Dendritic cell treated with granulocyte-macrophage colony-stimulating factor and Interleukin-4, amounts not matched to agents 40 ng/mL and 50 ng/mL, for 4 days (primary cell): ENCODE data around the gene FGD6.
A peak's percentile ranks its signal among the peaks of the same experiment; 100 is the strongest.
"Not testable (repeated sequence)": the region's sequence is repeated elsewhere in the genome, so short reads cannot be mapped to it uniquely, and the experiment has no call there.

ENCODE experiments used
- H3K27ac Mint-ChIP-seq: one replicate; pipeline ENCODE4 v1.8.0; 2022; ENCODE audit warnings: mild to moderate bottlenecking, mixed read lengths
- H3K27me3 Mint-ChIP-seq: one replicate; pipeline ENCODE4 v1.8.0; 2022; ENCODE audit warnings: mild to moderate bottlenecking, mixed read lengths
- H3K36me3 Mint-ChIP-seq: one replicate; pipeline ENCODE4 v1.8.0; 2022; ENCODE audit warnings: low read depth, mixed read lengths
- H3K4me1 Mint-ChIP-seq: one replicate; pipeline ENCODE4 v1.8.0; 2022; ENCODE audit warnings: low read depth, mixed read lengths
- H3K4me3 Mint-ChIP-seq: one replicate; pipeline ENCODE4 v1.8.0; 2022; ENCODE audit warnings: mild to moderate bottlenecking, moderate library complexity, mixed read lengths
- H3K9me3 Mint-ChIP-seq: one replicate; pipeline ENCODE4 v1.8.0; 2022; ENCODE audit warnings: mixed read lengths
- intact Hi-C: fragments of 100-400 bp; cut with micrococcal nuclease; formaldehyde crosslinking; loops from one replicate; pipeline ENCODE4 v1.15.0; 2022

The FGD6 gene

DNA sequence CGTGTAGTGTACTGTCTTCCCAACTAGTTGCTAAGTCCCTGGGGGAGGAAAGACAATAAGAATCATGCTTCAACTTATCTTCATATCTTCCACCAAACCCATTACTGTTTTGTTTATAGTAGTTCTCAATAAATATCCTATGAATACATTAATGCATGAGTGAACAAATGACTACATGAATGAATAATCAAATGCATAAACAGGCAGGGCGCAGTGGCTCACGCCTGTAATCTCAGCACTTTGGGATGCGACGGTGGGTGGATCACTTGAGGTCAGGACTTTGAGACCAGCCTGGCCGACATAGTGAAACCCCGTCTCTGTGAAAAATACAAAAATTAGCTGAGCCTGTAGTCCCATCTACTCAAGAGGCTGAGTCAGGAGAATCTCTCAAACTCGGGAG is 111.7 kb downstream of the FGD6 start:
- intact Hi-C loops, result no loop called here
- Mint-ChIP-seq H3K4me3 (no peak overlapping the region), H3K4me1 (peaks cover 8% of the 10 kb centered on the region), H3K27ac (no peak overlapping the region), H3K27me3 (no peaks in the 10 kb centered on the region), H3K36me3 (peaks cover 68% of the 10 kb centered on the region), H3K9me3 (no peaks in the 10 kb centered on the region)

- intact Hi-C loops, result no loop called here
- no peaks in the 10 kb centered on the region for H3K27me3 Mint-ChIP-seq
- H3K4me1 Mint-ChIP-seq, result peaks cover 8% of the 10 kb centered on the region
- H3K36me3 Mint-ChIP-seq, result peaks cover 72% of the 10 kb centered on the region
- no peak overlapping the region for H3K27ac Mint-ChIP-seq
- no peaks in the 10 kb centered on the region for H3K9me3 Mint-ChIP-seq
- H3K4me3 Mint-ChIP-seq, result no peak overlapping the region
These were observed 112.3 kb downstream of the FGD6 start for GRCh38 chr12:95104919-95105452.

DNA sequence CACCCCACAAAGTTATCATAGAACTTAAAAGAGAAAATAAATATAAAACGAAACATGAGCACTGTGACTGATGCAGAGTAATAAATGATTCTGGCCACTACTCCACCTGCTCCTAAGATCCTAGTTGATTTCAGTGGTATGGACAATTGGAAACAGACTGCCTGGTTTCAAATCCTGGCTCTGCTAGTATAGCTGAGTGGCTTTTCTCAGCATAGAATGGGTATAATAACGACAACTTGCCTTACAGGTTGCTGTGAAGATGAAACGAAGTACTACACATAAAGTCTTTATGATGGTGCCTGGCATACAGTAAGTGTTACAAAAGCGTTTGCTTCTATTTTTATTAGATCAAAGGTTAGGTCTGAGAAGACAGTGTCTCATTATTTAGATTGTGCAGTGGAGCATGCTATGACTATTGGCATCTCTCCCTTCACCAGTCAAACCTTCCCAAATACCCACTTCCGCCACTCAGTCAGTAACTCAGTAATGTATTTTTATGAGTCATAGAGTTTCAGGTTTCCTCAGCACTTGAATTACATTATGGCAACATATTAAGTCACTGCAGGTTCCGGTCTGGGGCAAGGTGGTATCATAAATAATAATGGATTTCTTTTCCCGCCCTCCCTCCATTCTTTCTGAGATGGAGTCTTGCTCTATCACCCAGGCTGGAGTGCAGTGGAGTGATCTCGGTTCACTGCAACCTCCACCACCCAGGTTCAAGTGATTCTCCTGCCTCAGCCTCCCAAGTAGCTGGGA is 114.2 kb downstream of the FGD6 start:
- Mint-ChIP-seq H3K9me3 (no peaks in the 10 kb centered on the region), H3K4me1 (peaks cover 8% of the 10 kb centered on the region), H3K36me3 (peaks cover 79% of the 10 kb centered on the region), H3K27me3 (no peaks in the 10 kb centered on the region), H3K4me3 (no peak overlapping the region), H3K27ac (no peak overlapping the region)
- intact Hi-C loops, result no loop called here

DNA sequence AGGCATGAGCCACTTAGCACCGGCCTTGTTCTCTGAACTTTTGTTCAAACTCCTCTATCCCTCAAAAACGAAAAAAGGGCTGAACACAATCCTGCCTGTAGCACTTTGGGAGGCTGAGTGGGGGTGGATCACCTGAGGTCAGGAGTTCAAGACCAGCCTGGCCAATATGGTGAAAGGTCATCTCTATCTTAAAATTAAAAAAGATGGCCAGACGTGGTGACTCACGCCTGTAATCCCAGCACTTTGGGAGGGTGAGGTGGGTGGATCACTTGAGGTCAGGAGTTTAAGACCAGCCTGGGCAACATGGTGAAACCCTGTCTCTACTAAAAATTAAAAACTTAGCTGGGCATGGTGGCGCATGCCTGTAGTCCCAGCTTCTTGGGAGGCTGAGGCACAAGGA is 115.3 kb downstream of the FGD6 start:
- H3K9me3 Mint-ChIP-seq, H3K4me3 Mint-ChIP-seq, H3K27me3 Mint-ChIP-seq, H3K4me1 Mint-ChIP-seq, intact Hi-C loops: not testable (repeated sequence)
- Mint-ChIP-seq H3K36me3 (peaks cover 69% of the 10 kb centered on the region), H3K27ac (peak overlapping the region; percentile 56)

GRCh38 chr12:95100264-95101190 is 116.7 kb downstream of the FGD6 start:
- Mint-ChIP-seq H3K36me3 (peaks cover 55% of the 10 kb centered on the region), H3K27ac (no peak overlapping the region), H3K9me3 (no peaks in the 10 kb centered on the region), H3K27me3 (no peaks in the 10 kb centered on the region), H3K4me1 (peaks cover 23% of the 10 kb centered on the region), H3K4me3 (no peak overlapping the region)
- intact Hi-C loops, result no loop called here

DNA sequence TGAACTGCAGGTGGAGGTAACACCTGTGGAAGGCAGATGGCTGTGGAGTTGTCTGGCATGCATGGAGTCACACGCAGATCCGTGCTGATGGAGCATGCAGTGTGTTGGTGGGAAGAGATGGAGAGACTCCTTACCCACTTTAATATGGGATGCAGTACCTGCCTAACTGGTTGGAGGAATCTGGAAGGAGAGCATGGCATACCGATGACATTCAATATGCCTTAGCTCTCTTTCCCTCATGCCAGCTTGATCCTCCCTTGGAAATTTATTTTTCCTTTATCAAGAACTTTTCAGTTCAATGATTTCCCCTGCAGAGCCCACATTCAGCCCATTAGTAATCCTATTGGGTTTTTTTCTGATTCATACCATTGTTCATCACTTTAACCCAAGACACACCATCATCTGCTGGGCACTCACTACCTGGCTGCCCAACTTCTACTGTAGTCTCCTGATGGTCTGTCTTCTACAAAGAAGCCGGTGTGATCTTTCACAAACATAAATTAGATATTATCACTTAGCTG is 117.9 kb downstream of the FGD6 start:
- Mint-ChIP-seq H3K27ac (no peak overlapping the region), H3K9me3 (no peaks in the 10 kb centered on the region), H3K27me3 (no peaks in the 10 kb centered on the region), H3K36me3 (peaks cover 48% of the 10 kb centered on the region), H3K4me3 (no peak overlapping the region), H3K4me1 (peaks cover 23% of the 10 kb centered on the region)
- intact Hi-C loops, result no loop called here

- peaks cover 54% of the 10 kb centered on the region for H3K36me3 Mint-ChIP-seq
- H3K4me1 Mint-ChIP-seq, result peaks cover 16% of the 10 kb centered on the region
- no peaks in the 10 kb centered on the region for H3K27me3 Mint-ChIP-seq
- intact Hi-C loops, result no loop called here
- no peak overlapping the region for H3K27ac Mint-ChIP-seq
- H3K9me3 Mint-ChIP-seq, result no peaks in the 10 kb centered on the region
- no peak overlapping the region for H3K4me3 Mint-ChIP-seq
These were observed 120.4 kb downstream of the FGD6 start for GRCh38 chr12:95096852-95097251.

DNA sequence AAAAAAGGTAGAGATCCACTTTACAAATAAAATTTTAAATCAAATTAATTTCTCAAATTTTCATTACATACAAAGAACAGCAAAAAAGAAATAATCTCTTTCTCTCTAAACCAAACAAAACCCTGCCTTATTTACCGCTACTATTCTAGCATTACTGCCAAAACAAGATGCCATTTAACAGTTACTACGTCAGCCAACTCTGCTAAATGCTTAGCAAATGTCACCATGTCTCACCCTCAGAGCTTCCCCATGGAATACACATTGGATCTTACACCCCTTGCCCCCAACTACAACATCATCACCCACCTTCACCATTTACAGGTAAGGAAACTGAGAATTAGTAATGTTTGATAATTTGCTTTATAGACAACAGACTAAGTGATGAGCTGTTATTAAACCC is 120.9 kb downstream of the FGD6 start:
- intact Hi-C loops, result no loop called here
- Mint-ChIP-seq H3K36me3 (peaks cover 52% of the 10 kb centered on the region), H3K4me3 (no peak overlapping the region), H3K9me3 (no peaks in the 10 kb centered on the region), H3K4me1 (peaks cover 16% of the 10 kb centered on the region), H3K27me3 (no peaks in the 10 kb centered on the region), H3K27ac (no peak overlapping the region)

- peaks cover 47% of the 10 kb centered on the region for H3K36me3 Mint-ChIP-seq
- not testable (repeated sequence) for H3K27ac Mint-ChIP-seq
These were observed 121.4 kb downstream of the FGD6 start for GRCh38 chr12:95095866-95096265.

GRCh38 chr12:95089462-95089861 is 127.8 kb downstream of the FGD6 start:
- intact Hi-C loops, result no loop called here
- H3K27me3 Mint-ChIP-seq, result no peaks in the 10 kb centered on the region
- H3K27ac Mint-ChIP-seq, result no peak overlapping the region
- peaks cover 46% of the 10 kb centered on the region for H3K36me3 Mint-ChIP-seq
- no peaks in the 10 kb centered on the region for H3K9me3 Mint-ChIP-seq
- peaks cover 9% of the 10 kb centered on the region for H3K4me1 Mint-ChIP-seq
- H3K4me3 Mint-ChIP-seq, result no peak overlapping the region

More at GRCh38 chr12:95095866-95096265, 121.4 kb downstream of the FGD6 start:
- H3K4me3 Mint-ChIP-seq, intact Hi-C loops, H3K9me3 Mint-ChIP-seq, H3K27me3 Mint-ChIP-seq: not testable (repeated sequence)
- H3K4me1 Mint-ChIP-seq, result peaks cover 16% of the 10 kb centered on the region

GRCh38 chr12:95088379-95088778 is 128.9 kb downstream of the FGD6 start:
- H3K36me3 Mint-ChIP-seq, result peaks cover 48% of the 10 kb centered on the region
- intact Hi-C loops, result no loop called here
- H3K4me1 Mint-ChIP-seq, result peaks cover 9% of the 10 kb centered on the region
- H3K27me3 Mint-ChIP-seq, result no peaks in the 10 kb centered on the region
- H3K9me3 Mint-ChIP-seq, result no peaks in the 10 kb centered on the region
- H3K4me3 Mint-ChIP-seq, result no peak overlapping the region
- no peak overlapping the region for H3K27ac Mint-ChIP-seq

DNA sequence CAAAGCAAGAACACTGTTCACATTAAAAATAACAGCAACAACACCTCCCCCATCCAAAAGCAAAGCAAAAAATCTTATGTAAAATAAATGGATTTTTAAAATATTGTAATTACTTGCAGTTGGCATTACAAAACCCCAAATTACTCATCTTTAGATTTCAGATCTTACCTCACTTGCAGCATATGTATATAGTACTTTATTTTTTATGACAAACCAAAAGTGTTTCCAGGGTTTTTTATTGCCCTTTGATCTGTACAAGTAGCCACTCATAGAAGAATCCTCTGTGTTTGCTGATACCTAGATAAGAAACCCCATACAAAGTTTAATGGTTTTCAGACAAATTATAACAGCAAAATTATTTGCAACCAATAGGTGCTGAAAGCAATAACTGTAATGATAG is 131.7 kb downstream of the FGD6 start:
- Mint-ChIP-seq H3K9me3 (no peaks in the 10 kb centered on the region), H3K4me3 (no peak overlapping the region), H3K27ac (no peak overlapping the region), H3K36me3 (peaks cover 36% of the 10 kb centered on the region), H3K27me3 (no peaks in the 10 kb centered on the region), H3K4me1 (peaks cover 9% of the 10 kb centered on the region)
- intact Hi-C loops, result no loop called here

GRCh38 chr12:95083938-95084337 is 133.3 kb downstream of the FGD6 start:
- H3K36me3 Mint-ChIP-seq, result peaks cover 20% of the 10 kb centered on the region
- no peak overlapping the region for H3K4me3 Mint-ChIP-seq
- no peaks in the 10 kb centered on the region for H3K9me3 Mint-ChIP-seq
- H3K27ac Mint-ChIP-seq, result no peak overlapping the region
- H3K27me3 Mint-ChIP-seq, result no peaks in the 10 kb centered on the region
- intact Hi-C loops, result no loop called here
- H3K4me1 Mint-ChIP-seq, result peaks cover 6% of the 10 kb centered on the region

DNA sequence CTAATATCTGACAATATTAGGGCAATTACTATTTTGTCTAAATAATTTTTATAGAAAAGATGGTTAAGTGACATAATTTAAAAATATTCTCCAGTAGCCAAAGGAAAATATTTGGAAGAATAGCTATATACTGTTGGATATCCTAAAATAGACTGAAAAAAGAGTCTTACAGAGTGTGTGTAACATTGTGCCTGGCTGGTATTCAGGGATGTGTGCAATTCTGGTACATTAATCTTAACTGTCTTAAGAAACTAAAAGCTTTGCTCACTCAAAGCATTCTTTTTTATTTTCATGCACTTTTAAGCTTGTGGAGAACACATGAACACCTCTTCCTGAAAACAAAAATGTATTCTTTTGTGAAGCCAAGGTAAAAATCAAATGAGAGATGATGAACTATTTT is 133.8 kb downstream of the FGD6 start:
- Mint-ChIP-seq H3K4me3 (no peak overlapping the region), H3K9me3 (no peaks in the 10 kb centered on the region), H3K36me3 (peaks cover 20% of the 10 kb centered on the region), H3K27ac (no peak overlapping the region), H3K4me1 (peaks cover 2% of the 10 kb centered on the region), H3K27me3 (no peaks in the 10 kb centered on the region)
- intact Hi-C loops, result no loop called here
